ENCODE results near the gene CFAP77.

CFAP77 gene

GRCh38 chr9:132424857-132425674 is 15.1 kb downstream of the CFAP77 start:
- ChIA-PET POLR2A (no interaction called here), CTCF (no interaction called here)
- TF ChIP-seq SUZ12 (IDR thresholded peaks at IDR 0.05) (no peak), FOXA1 (IDR thresholded peaks at IDR 0.05) (no peak), FOXM1 (IDR thresholded peaks at IDR 0.05; ENCODE audit: borderline replicate concordance) (no peak), NFRKB (IDR thresholded peaks at IDR 0.05) (no peak), BHLHE40 (IDR thresholded peaks at IDR 0.05; ENCODE audit: borderline replicate concordance) (no peak), SP1 (IDR thresholded peaks at IDR 0.05) (no peak), ELF4 (IDR thresholded peaks at IDR 0.05) (no peak)
- no peak for DNase-seq (ENCODE audit: extremely low spot score)

- DNase-seq (ENCODE audit: extremely low spot score): no peak
- ChIA-PET CTCF (no interaction called here), POLR2A (no interaction called here)
- TF ChIP-seq ELF4 (IDR thresholded peaks at IDR 0.05): no peak
- TF ChIP-seq NFRKB (IDR thresholded peaks at IDR 0.05): no peak
Measured at GRCh38 chr9:132425675-132426062, 15.7 kb downstream of the CFAP77 start.

DNA sequence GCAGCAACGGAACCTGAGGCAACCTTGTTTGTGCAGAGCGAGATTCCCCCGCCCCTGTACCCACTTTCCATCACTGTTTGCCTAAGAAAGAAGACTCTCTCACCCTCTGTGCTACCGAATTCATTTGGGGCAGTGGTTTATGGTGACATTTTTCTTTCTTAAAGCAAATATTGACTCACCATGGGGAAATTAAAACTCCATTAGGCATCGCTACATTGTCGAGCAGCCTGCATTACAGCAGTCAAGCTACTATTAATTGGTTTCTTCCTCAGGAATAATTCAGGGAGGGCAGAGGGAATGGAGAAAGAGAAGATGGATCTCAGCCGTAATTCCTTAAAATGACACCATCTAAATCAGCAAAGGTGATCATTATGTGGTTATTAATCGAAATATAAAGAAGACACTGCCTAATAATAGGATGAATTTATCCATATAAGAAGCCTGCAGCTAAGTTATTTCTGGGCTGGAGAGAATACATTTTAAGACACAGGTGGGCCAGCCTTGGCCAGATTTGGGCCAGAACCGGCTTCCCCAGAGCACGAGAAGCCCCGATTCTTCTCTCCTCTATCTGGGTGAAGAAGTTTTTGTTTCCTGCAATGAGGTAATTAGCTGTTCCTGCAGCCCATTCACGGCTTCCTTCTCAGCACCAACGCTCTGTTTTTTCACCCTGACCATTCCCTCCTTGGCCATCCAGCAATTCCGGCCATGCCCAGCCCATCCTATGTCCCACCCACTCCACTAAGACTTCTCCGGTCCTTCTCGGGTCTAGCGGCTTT is 16.8 kb downstream of the CFAP77 start:
- no peak for DNase-seq (ENCODE audit: extremely low spot score)
- CTCF ChIA-PET: no interaction called here
- POLR2A ChIA-PET: interaction anchor here (0.5 kb wide), 1 partner anchor 73 kb away, joined by 4 read pairs; no protein-coding TSS in a partner anchor
- TF ChIP-seq CTBP1 (IDR thresholded peaks at IDR 0.05; ENCODE audit: borderline replicate concordance) (no peak), L3MBTL2 (conservative IDR thresholded peaks at IDR 0.05) (no peak), HDGF (IDR thresholded peaks at IDR 0.05; ENCODE audit: borderline replicate concordance) (no peak), SUZ12 (IDR thresholded peaks at IDR 0.05) (no peak), LEF1 (IDR thresholded peaks at IDR 0.05; ENCODE audit: borderline replicate concordance) (no peak), BHLHE40 (IDR thresholded peaks at IDR 0.05; ENCODE audit: borderline replicate concordance) (no peak), FOXA1 (IDR thresholded peaks at IDR 0.05) (no peak)
- TF ChIP-seq, protein P1, sequence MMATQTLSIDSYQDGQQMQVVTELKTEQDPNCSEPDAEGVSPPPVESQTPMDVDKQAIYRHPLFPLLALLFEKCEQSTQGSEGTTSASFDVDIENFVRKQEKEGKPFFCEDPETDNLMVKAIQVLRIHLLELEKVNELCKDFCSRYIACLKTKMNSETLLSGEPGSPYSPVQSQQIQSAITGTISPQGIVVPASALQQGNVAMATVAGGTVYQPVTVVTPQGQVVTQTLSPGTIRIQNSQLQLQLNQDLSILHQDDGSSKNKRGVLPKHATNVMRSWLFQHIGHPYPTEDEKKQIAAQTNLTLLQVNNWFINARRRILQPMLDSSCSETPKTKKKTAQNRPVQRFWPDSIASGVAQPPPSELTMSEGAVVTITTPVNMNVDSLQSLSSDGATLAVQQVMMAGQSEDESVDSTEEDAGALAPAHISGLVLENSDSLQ (IDR thresholded peaks at IDR 0.05): no peak

DNA sequence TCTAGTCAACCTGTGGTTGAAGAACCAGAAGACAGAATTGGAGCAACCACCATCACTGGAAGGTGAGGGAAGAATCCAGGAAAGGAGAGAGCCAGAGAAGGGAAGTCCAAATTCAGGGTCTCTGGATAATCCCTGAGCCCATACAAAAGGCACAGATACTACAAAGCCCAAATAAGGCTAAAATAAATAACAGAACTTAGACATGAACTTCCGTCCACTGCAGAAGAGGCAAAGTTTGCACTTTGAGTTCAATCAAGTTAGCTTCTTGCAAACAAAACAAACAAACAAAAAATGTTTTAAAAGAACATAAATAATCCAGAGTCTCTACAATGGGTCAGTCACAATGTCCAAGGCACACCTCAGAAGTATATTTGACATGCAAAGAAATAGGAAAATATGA is 21.0 kb downstream of the CFAP77 start:
- ChIA-PET POLR2A (no interaction called here), CTCF (interaction anchor here (0.6 kb wide), 1 partner anchor 302 kb away, joined by 3 read pairs; no protein-coding TSS in a partner anchor)
- DNase-seq (ENCODE audit: extremely low spot score): no peak
- no peak for TF ChIP-seq BHLHE40 (IDR thresholded peaks at IDR 0.05; ENCODE audit: borderline replicate concordance)
- no peak for TF ChIP-seq L3MBTL2 (conservative IDR thresholded peaks at IDR 0.05)
- TF ChIP-seq HDGF (IDR thresholded peaks at IDR 0.05; ENCODE audit: borderline replicate concordance): no peak
- TF ChIP-seq NFRKB (IDR thresholded peaks at IDR 0.05): no peak
- TF ChIP-seq FOXK2 (IDR thresholded peaks at IDR 0.05): no peak
- no peak for TF ChIP-seq TARDBP (IDR thresholded peaks at IDR 0.05)
- no peak for TF ChIP-seq FOXA1 (IDR thresholded peaks at IDR 0.05)
- no peak for TF ChIP-seq ZNF384 (IDR thresholded peaks at IDR 0.05)
- TF ChIP-seq LEF1 (IDR thresholded peaks at IDR 0.05; ENCODE audit: borderline replicate concordance): no peak
- TF ChIP-seq, protein P1 (IDR thresholded peaks at IDR 0.05): no peak
- TF ChIP-seq SUZ12 (IDR thresholded peaks at IDR 0.05): no peak
- no peak for TF ChIP-seq ARNT (IDR thresholded peaks at IDR 0.05)
- no peak for TF ChIP-seq FOXM1 (IDR thresholded peaks at IDR 0.05; ENCODE audit: borderline replicate concordance)
- TF ChIP-seq CTBP1 (IDR thresholded peaks at IDR 0.05; ENCODE audit: borderline replicate concordance): no peak
- TF ChIP-seq SP1 (IDR thresholded peaks at IDR 0.05): no peak

GRCh38 chr9:132434881-132435280 is 24.9 kb downstream of the CFAP77 start:
- ChIA-PET CTCF (no interaction called here), POLR2A (no interaction called here)
- DNase-seq (ENCODE audit: extremely low spot score): no peak
- TF ChIP-seq ARNT (IDR thresholded peaks at IDR 0.05): no peak
- TF ChIP-seq FOXK2 (IDR thresholded peaks at IDR 0.05): no peak
- no peak for TF ChIP-seq LEF1 (IDR thresholded peaks at IDR 0.05; ENCODE audit: borderline replicate concordance)
- no peak for TF ChIP-seq HDGF (IDR thresholded peaks at IDR 0.05; ENCODE audit: borderline replicate concordance)
- TF ChIP-seq FOXM1 (IDR thresholded peaks at IDR 0.05; ENCODE audit: borderline replicate concordance): no peak
- TF ChIP-seq SP1 (IDR thresholded peaks at IDR 0.05): no peak
- no peak for TF ChIP-seq FOXA1 (IDR thresholded peaks at IDR 0.05)
- no peak for TF ChIP-seq ELF4 (IDR thresholded peaks at IDR 0.05)
- TF ChIP-seq ZNF384 (IDR thresholded peaks at IDR 0.05): no peak
- no peak for TF ChIP-seq BHLHE40 (IDR thresholded peaks at IDR 0.05; ENCODE audit: borderline replicate concordance)
- TF ChIP-seq SUZ12 (IDR thresholded peaks at IDR 0.05): no peak
- no peak for TF ChIP-seq L3MBTL2 (conservative IDR thresholded peaks at IDR 0.05)
- no peak for TF ChIP-seq CTBP1 (IDR thresholded peaks at IDR 0.05; ENCODE audit: borderline replicate concordance)
- TF ChIP-seq NFRKB (IDR thresholded peaks at IDR 0.05): no peak
- no peak for TF ChIP-seq TARDBP (IDR thresholded peaks at IDR 0.05)
- TF ChIP-seq, protein P1 (IDR thresholded peaks at IDR 0.05): no peak

GRCh38 chr9:132439153-132439552 is 29.1 kb downstream of the CFAP77 start:
- ChIA-PET POLR2A (no interaction called here), CTCF (no interaction called here)
- TF ChIP-seq SP1 (IDR thresholded peaks at IDR 0.05) (no peak), SUZ12 (IDR thresholded peaks at IDR 0.05) (no peak), HDGF (IDR thresholded peaks at IDR 0.05; ENCODE audit: borderline replicate concordance) (no peak), L3MBTL2 (conservative IDR thresholded peaks at IDR 0.05) (no peak), NFRKB (IDR thresholded peaks at IDR 0.05) (no peak), FOXM1 (IDR thresholded peaks at IDR 0.05; ENCODE audit: borderline replicate concordance) (no peak), ARNT (IDR thresholded peaks at IDR 0.05) (no peak), CTBP1 (IDR thresholded peaks at IDR 0.05; ENCODE audit: borderline replicate concordance) (no peak), ELF4 (IDR thresholded peaks at IDR 0.05) (no peak), FOXA1 (IDR thresholded peaks at IDR 0.05) (no peak), FOXK2 (IDR thresholded peaks at IDR 0.05) (no peak), LEF1 (IDR thresholded peaks at IDR 0.05; ENCODE audit: borderline replicate concordance) (no peak), ZNF384 (IDR thresholded peaks at IDR 0.05) (no peak), TARDBP (IDR thresholded peaks at IDR 0.05) (no peak), BHLHE40 (IDR thresholded peaks at IDR 0.05; ENCODE audit: borderline replicate concordance) (no peak)
- TF ChIP-seq, protein P1 (IDR thresholded peaks at IDR 0.05): no peak
- no peak for DNase-seq (ENCODE audit: extremely low spot score)

Measured in HEK293T (cell line).